HT-29 (cell line): ENCODE results near the gene CCL19. TPM values are rescaled to one million over a fixed set of nuclear protein-coding genes. Genes with fewer than 3 reads are reported as not detected.

Experiments
- small RNA-seq: library from RNA; depleted of rRNA; stranded (forward); fragments of <200 nt; gene quantifications from one replicate; pipeline ENCODE3, GENCODE V24; 2014
- total RNA-seq: library from RNA; depleted of rRNA; stranded (reverse); fragments of >200 nt; shearing (Covaris generic); gene quantifications from 2 replicates; pipeline ENCODE4 v1.2.3, GENCODE V29; 2014; rRNA removed

Gene CCL19
- total RNA-seq, 1 experiment from 2014 or later = not detected

Small RNAs within 50 kb of the gene (small RNA-seq; reads per million reads assigned to genes)
- not detected for gene CCL27

Other genes starting within 250 kb of the CCL19 start
- 8.0 and 10.3 TPM in 2 replicates for gene FAM219A, start 232.7 kb downstream of the CCL19 start, total RNA-seq
- not detected in 2 replicates for gene DNAI1, start 232.5 kb downstream of the CCL19 start, total RNA-seq
- gene ENHO, start 168.3 kb downstream of the CCL19 start, total RNA-seq = 0.94 and 1.4 TPM in 2 replicates
- gene CNTFR, start 101.6 kb downstream of the CCL19 start, total RNA-seq = not detected in 2 replicates
- 48.7 and 67.6 TPM in 2 replicates for gene RPP25L, start 79.2 kb downstream of the CCL19 start, total RNA-seq
- 72.7 and 98.1 TPM in 2 replicates for gene DCTN3, start 70.8 kb downstream of the CCL19 start, total RNA-seq
- not detected in 2 replicates for gene ARID3C, start 62.2 kb downstream of the CCL19 start, total RNA-seq
- gene SIGMAR1, start 53.5 kb downstream of the CCL19 start, total RNA-seq = 239 and 269 TPM in 2 replicates
- gene GALT, start 44.6 kb downstream of the CCL19 start, total RNA-seq = 25.5 and 32.8 TPM in 2 replicates
- 1.7 and 4.7 TPM in 2 replicates for gene IL11RA, start 39.1 kb downstream of the CCL19 start, total RNA-seq
- gene CCL27, start 28.6 kb downstream of the CCL19 start, total RNA-seq = not detected in 2 replicates
- not detected in 2 replicates for gene CCL21, start 18.9 kb upstream of the CCL19 start, total RNA-seq